Natural killer cell (primary cell): ENCODE data around the gene PDXP. TPM values are rescaled to one million over a fixed set of nuclear protein-coding genes. Genes with fewer than 3 reads are reported as not detected.

ENCODE experiments used
- ATAC-seq, 3 donors: fragments of 150-1000 bp in 2 of 3; fragments of 200-7000 bp in 1 of 3; cut with Tn5 transposase; 1 replicate in 1 of 3; 2 replicates in 2 of 3; pipeline ENCODE4 v1.10.0; 2021; ENCODE audit warnings: mild to moderate bottlenecking in 2 of 3, moderate library complexity in 2 of 3
- DNase-seq, 2 donors: peaks; one replicate each; pipeline versions ENCODE4 v3.0.0 to v3.0.0-alpha.2; 2013 to 2021; ENCODE audit warnings: mixed read lengths in 1 of 2
- H3K27ac ChIP-seq: one replicate; pipeline ENCODE4 v1.5.1; 2013; ENCODE audit warnings: mild to moderate bottlenecking, low read length
- H3K27me3 ChIP-seq: one replicate; pipeline ENCODE4 v1.6.1; 2013; ENCODE audit warnings: low read length; ENCODE audit not compliant: control insufficient read depth, insufficient read depth
- H3K36me3 ChIP-seq: one replicate; pipeline ENCODE4 v1.6.1; 2013; ENCODE audit warnings: low read length; ENCODE audit not compliant: control insufficient read depth, insufficient read depth
- H3K4me1 ChIP-seq: one replicate; pipeline ENCODE4 v1.6.1; 2013; ENCODE audit warnings: low read length; ENCODE audit not compliant: control insufficient read depth, insufficient read depth
- H3K4me3 ChIP-seq: one replicate; pipeline ENCODE4 v1.5.1; 2013; ENCODE audit warnings: low read length
- H3K9me3 ChIP-seq: one replicate; pipeline ENCODE4 v1.6.1; 2013; ENCODE audit warnings: low read length; ENCODE audit not compliant: control insufficient read depth, insufficient read depth
- H3K27ac Mint-ChIP-seq, 2 donors: one replicate each; pipeline ENCODE4 v1.8.0; 2022; ENCODE audit warnings: mild to moderate bottlenecking in 2 of 2, mixed read lengths in 2 of 2, moderate library complexity in 1 of 2
- H3K27me3 Mint-ChIP-seq, 2 donors: one replicate each; pipeline ENCODE4 v1.8.0; 2022; ENCODE audit warnings: low read depth in 2 of 2, mixed read lengths in 2 of 2
- H3K36me3 Mint-ChIP-seq: one replicate; pipeline ENCODE4 v1.8.0; 2022; ENCODE audit warnings: mixed read lengths
- H3K4me1 Mint-ChIP-seq, 2 donors: one replicate each; pipeline ENCODE4 v1.8.0; 2022; ENCODE audit warnings: mixed read lengths in 2 of 2
- H3K4me3 Mint-ChIP-seq: one replicate; pipeline ENCODE4 v1.8.0; 2022; ENCODE audit warnings: mild to moderate bottlenecking, moderate library complexity, mixed read lengths
- H3K9me3 Mint-ChIP-seq, 2 donors: one replicate each; pipeline ENCODE4 v1.8.0; 2022; ENCODE audit warnings: mixed read lengths in 2 of 2
- CTCF ChIP-seq: fragments of 200-600 bp; IDR thresholded peaks from one replicate; pipeline ENCODE4 v1.8.0; 2022; ENCODE audit warnings: antibody characterized with exemption
- WGBS: methylation state at CpG from one replicate; pipeline ENCODE4 v1.1.7; 2013; ENCODE audit warnings: missing lambda C conversion rate; ENCODE audit not compliant: insufficient coverage; 5-methylcytosine and 5-hydroxymethylcytosine counted together
- intact Hi-C: fragments of 100-400 bp; cut with micrococcal nuclease; formaldehyde crosslinking; loops from one replicate; pipeline ENCODE4 v1.14.2; 2022
- total RNA-seq, 4 donors: library from RNA; stranded (reverse); fragments of 120-200 nt in 1 of 4; gene quantifications; one replicate each; pipeline versions ENCODE4 v1.2.3 to v1.2.4, GENCODE V29; 2013 to 2022

The PDXP gene
- total RNA-seq, 3 donors from 2014 or later (not counting 1 experiment from before 2014, with no cell fraction given): 8.3 to 14.2 (median 13.4) TPM

- H3K27me3 ChIP-seq: no peaks in the 10 kb centered on the region
- Mint-ChIP-seq H3K36me3 (no peaks in the 10 kb centered on the region), H3K27ac (no peak overlapping the region), H3K9me3 (no peaks in the 10 kb centered on the region), H3K4me3 (no peak overlapping the region), H3K4me1 (no peaks in the 10 kb centered on the region), H3K27me3 (no peaks in the 10 kb centered on the region)
- WGBS: 73% methylated on average over 25 of the region's 25 CpGs
- DNase-seq (no peak), ATAC-seq (no peak)
- no peaks in the 10 kb centered on the region for H3K36me3 ChIP-seq
- no peak overlapping the region for H3K27ac ChIP-seq
- no peaks in the 10 kb centered on the region for H3K4me1 ChIP-seq
- no peak for TF ChIP-seq CTCF
- H3K4me3 ChIP-seq: no peak overlapping the region
- intact Hi-C loops: no loop called here
- no peaks in the 10 kb centered on the region for H3K9me3 ChIP-seq
Observed at GRCh38 chr22:37708580-37709444, 50.3 kb downstream of the PDXP start.

- no peak for DNase-seq
- no peaks in the 10 kb centered on the region for H3K27me3 Mint-ChIP-seq
- H3K4me1 ChIP-seq: no peaks in the 10 kb centered on the region
- WGBS: 96% methylated on average over 15 of the region's 15 CpGs
- no peak overlapping the region for H3K4me3 ChIP-seq
- intact Hi-C loops: no loop called here
- H3K27me3 ChIP-seq: no peaks in the 10 kb centered on the region
- no peak overlapping the region for H3K4me3 Mint-ChIP-seq
- H3K27ac Mint-ChIP-seq: no peak overlapping the region
- no peaks in the 10 kb centered on the region for H3K9me3 Mint-ChIP-seq
- ATAC-seq: no peak
- H3K4me1 Mint-ChIP-seq: no peaks in the 10 kb centered on the region
- H3K27ac ChIP-seq: no peak overlapping the region
- H3K36me3 ChIP-seq: no peaks in the 10 kb centered on the region
- H3K9me3 ChIP-seq: no peaks in the 10 kb centered on the region
- no peaks in the 10 kb centered on the region for H3K36me3 Mint-ChIP-seq
- no peak for TF ChIP-seq CTCF
Observed at GRCh38 chr22:37709445-37709765, 50.9 kb downstream of the PDXP start.

- Histone ChIP-seq H3K27ac (no peak overlapping the region), H3K27me3 (no peaks in the 10 kb centered on the region), H3K36me3 (no peaks in the 10 kb centered on the region), H3K4me3 (no peak overlapping the region), H3K4me1 (no peaks in the 10 kb centered on the region), H3K9me3 (no peaks in the 10 kb centered on the region)
- DNase-seq (no peak), ATAC-seq (no peak)
- no peaks in the 10 kb centered on the region for H3K9me3 Mint-ChIP-seq
- WGBS: 86% methylated on average over 3 of the region's 3 CpGs
- no peaks in the 10 kb centered on the region for H3K27me3 Mint-ChIP-seq
- no peak overlapping the region for H3K27ac Mint-ChIP-seq
- intact Hi-C loops: no loop called here
- no peaks in the 10 kb centered on the region for H3K4me1 Mint-ChIP-seq
- TF ChIP-seq CTCF: no peak
- no peak overlapping the region for H3K4me3 Mint-ChIP-seq
- no peaks in the 10 kb centered on the region for H3K36me3 Mint-ChIP-seq
Observed at GRCh38 chr22:37710675-37711074, 52.2 kb downstream of the PDXP start.

GRCh38 chr22:37711490-37711889 is 53.0 kb downstream of the PDXP start:
- Histone ChIP-seq H3K4me3 (no peak overlapping the region), H3K27me3 (no peaks in the 10 kb centered on the region), H3K27ac (no peak overlapping the region), H3K9me3 (no peaks in the 10 kb centered on the region), H3K36me3 (no peaks in the 10 kb centered on the region), H3K4me1 (no peaks in the 10 kb centered on the region)
- Mint-ChIP-seq H3K9me3 (no peaks in the 10 kb centered on the region), H3K27me3 (no peaks in the 10 kb centered on the region), H3K27ac (no peak overlapping the region), H3K36me3 (no peaks in the 10 kb centered on the region), H3K4me1 (no peaks in the 10 kb centered on the region), H3K4me3 (no peak overlapping the region)
- intact Hi-C loops: no loop called here
- TF ChIP-seq CTCF: no peak
- WGBS: 94% methylated on average over 8 of the region's 10 CpGs
- ATAC-seq (no peak), DNase-seq (no peak)
